ENCODE measurements around the gene NAA50.

Gene NAA50

DNA sequence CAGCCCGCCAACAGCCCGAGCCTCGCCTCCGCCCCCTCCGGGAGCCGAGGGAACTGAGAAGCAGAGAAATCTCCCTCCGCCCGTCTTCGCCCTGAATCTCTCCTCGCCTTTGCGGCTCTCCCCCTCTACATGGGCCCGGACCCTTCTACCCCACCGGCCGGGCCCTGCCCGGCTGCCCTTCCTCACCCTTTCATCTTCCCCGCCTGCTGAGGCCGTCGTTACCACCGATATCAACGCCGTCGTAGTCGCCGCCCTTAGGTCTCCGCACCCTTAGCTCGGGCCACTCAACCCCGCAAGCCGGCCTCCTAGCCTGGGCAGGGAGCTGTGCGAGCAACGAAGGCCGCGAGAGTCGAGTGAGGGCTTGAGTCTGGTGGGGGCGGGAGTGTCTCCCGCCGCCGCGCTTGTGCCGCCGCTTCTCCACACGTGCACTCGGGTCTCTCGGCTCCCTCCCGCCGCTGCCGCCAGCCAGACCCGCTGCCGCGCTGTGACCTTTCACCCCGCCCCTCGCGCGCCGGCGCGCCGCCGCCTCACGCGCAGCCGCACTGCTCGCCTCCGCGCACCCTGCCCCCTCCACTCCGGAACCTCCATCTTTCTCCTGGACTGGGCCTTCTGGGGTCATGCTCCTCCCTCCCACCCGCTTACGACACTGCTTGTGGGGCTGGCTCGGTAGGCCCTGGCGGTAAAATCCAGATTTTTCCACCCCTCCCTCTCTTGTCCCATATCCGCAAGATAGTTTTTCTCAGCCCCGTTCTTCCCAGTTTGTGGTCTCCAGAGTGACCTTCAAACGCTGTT is at the start of gene NAA50:
Gene NAA50 (minus strand): TSS at position 494 of the 792 bp plus-strand sequence. CDS start 300 bp downstream, at position 194.
- DNase-seq: peak; percentile 92 to 93

DNA sequence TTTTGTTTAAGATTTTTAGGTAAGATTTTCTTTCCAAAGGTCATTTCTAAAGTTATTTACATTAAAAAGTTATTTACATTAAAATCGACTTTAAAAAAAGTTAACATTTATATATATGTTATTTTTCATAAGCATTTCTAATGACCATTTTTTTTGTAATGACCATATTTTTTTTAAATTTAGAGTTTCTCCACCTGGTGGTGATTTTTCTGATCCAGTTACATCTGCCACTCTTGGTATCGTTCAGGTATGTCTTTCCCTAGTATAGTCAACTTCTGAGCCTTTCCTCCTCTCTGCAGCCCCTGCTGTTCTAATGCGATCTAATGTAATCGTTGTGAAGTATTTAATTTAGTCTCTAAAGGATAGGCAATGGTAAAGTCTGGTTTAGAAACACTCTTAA is 49.6 kb upstream of the NAA50 start:
- no peak for DNase-seq

DNA sequence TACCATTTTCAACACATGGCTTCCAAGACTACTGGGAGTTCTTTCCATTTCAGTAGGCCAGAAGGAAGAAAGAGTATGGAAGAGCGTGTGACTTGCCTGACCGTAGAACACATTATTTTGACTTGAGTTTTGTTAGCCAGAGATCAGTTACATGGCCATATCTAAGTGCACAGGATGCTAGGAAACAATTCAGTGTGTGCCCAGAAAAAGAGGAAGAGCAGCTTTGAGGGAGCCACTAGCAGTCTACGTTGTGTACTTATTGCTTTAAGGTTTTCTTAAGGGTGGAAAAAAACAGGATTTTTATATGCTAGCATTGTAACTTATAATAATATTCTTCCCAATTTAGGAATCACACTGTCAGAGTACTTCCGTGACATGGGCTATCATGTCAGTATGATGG is 48.5 kb upstream of the NAA50 start:
- no peak for DNase-seq

DNA sequence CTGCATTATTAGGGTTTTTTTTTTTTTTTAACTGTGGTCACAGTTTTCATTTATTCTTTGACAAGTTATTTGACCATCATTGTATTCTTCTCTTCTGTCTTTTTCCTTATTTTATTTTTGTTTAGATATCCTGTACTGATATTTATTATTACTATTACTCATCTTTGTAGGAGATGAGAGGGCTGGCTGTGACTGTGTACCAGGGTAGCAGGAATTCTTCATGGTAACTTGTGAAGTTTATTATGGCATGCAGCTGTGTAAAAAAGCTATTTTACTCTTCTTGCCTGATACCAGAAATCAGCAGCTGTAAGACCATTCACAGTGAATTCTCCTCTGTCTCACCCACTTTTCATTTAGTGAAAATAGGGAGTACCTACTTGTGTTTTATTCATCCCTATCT is 45.3 kb upstream of the NAA50 start:
- no peak for DNase-seq

DNA sequence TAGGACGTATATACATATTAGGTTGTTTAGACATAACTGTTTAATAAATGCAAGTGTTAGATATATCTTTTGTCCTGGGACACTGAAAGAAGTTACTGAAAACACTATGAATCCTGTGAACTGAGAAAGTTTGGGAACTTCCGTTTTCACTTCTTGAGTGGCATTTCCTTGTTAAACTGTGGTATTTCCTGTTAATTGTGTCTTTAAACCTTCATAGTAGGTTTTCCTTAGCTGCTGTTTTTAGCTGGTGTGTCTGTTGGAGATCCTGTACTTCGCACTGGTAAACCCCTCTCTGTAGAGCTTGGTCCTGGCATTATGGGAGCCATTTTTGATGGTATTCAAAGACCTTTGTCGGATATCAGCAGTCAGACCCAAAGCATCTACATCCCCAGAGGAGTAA is 37.9 kb upstream of the NAA50 start:
- DNase-seq: no peak

DNA sequence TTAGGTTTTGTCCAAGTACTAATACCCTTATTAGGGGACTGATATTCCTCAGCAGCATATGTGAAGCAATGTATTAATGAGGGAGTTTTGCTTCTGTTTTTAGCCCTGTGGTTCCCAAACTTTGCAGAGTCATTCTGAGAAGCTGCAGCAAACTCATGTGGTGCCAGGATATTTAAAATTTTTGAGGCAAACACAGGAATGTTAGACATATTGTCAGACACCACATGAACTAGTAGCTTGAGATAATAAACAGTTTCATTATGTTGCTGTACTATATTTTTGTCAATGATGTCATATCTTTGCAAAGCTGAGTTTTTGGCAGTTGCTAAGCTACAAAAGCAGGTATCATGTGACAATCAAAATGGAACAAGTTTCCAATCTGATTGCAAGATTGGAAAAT is 37.4 kb upstream of the NAA50 start:
- no peak for DNase-seq

DNA sequence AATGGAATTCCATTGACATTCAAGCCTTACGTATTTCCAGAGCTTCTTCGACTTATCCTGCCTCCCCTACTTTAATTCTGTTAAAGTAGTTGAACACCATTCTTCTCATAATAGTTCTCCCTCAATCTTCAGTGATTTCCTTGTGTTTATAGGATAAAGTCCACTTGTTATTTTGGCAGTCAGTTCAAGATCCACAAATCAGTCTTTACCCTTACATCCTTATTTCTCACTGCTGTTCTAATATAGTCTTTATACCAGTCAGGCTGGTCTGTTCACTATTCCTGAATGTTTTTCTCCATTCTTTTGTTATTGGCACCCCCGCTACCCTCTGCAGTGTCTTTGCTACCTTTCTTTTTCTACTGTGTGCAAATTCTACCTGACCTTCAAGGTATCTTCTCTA is 30.5 kb upstream of the NAA50 start:
- no peak for DNase-seq

DNA sequence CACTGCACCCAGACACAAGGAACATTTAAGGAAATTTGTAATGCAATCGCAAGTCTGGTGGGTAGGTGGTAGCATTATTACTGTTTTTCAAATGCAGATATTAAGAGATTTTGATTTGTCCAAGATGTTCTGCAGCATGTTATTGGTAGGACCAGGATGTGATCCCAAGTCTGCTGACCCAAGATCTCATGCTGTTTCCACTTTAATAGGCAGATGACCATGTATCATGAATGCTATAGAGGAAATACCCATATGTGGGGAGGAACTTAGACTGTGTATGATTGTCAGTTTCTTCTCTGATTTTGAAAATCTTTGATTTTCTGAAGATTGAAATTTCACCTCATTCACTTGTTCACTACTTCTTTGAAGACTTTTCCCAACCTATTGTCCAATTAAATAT is 29.5 kb upstream of the NAA50 start:
- DNase-seq: no peak

DNA sequence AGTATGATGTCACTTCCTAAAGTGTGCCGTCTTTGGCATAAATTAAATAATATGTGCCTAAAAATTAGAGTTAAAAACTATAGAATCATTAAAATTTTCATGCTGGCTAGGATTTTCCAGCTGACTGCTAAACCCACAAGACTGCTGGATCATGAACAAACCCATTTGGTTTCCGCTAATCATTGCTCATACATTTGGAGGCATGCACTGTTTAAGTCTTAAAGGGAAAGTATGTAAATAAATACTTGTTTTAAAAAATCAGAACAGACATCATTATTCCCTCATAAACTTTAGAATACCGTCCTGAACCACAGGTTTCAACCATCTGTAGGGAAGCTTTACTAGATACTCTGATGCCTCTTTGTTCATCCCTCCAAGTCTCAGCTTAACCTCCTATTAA is 27.3 kb upstream of the NAA50 start:
- no peak for DNase-seq

DNA sequence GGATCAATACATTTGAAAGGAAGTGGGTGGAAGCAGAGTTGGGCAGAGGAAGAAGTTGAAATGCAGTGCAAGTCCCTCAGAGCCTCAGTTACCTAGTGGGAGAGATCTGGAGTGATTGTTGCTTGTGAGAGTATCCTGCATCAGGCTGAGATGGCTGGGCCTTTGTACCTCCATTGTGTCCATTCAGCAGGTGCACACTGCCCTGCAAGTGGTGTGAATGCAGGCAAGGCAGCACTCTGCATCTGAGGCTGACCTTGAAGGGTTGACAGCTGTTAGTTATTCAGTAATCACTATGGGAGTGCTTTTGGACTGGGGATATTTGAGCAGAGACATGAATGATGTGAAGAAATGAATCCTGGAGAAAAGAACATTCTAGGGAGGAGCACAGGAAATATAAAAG is 25.9 kb upstream of the NAA50 start:
- no peak for DNase-seq

DNA sequence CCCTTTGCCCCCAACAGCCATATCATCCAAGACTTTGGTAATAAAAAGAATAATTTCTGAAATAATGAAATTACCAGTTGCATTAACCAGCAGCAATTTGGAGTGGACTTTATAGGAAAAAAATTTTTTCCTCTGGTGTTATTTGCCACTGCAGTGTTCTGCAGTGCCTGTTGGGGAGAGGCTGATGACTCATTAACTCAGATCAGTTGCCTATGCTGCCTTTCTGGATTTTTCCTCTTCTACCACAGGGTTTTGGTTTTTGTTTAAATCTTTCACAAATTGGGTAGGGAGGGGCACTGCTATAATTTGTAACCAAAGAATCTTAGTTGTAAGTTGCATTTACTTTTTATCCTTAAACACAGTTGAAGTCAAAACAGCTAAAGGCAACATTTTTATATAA is 23.5 kb upstream of the NAA50 start:
- no peak for DNase-seq

DNA sequence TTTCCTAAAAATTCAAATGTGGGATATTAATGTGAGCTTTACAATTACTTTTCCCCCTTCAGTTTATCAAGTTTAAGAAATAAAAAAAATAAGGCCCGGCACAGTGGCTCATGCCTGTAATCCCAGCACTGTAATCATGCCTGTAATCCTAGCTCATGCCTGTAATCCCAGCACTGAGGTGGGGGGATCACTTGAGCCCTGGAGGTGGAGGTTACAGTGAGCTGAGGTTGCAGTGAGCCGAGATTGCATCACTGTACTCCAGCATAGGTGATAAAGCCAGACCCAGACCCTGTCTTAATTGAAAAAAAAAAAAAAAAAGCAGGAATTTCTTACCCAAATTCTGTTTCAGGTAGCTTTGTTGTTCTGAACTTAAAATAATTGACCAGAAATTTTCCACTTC is 18.6 kb upstream of the NAA50 start:
- DNase-seq: no peak

DNA sequence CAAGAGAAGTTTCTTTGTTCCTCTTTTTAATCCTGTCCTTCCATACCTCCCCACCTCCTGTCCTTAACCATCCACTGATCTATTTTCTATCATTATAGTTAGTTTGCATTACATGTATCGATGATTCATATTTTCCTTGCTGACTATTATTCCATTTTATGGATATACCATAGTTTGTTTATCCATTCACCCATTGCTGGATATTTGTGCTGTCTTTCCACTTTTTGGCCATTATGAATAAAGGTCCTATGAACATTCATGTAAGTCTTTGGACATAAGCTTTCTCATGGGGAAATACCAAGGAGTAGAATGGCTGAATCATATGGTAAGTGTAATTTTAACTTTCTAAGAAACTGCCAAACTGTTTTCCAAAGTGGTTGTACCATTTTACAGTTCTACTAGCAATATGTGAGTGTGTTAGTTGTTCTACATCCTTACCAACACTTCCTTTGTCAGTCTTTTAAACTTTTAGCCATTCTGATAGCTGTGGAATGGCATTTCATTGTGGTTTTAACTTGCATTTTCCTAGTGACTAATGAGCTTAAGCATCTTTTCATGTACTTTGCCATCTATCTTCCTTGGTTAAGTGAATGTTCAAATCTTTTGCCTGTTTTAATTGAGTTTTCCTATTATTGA is 12.5 kb upstream of the NAA50 start:
- DNase-seq: no peak

DNA sequence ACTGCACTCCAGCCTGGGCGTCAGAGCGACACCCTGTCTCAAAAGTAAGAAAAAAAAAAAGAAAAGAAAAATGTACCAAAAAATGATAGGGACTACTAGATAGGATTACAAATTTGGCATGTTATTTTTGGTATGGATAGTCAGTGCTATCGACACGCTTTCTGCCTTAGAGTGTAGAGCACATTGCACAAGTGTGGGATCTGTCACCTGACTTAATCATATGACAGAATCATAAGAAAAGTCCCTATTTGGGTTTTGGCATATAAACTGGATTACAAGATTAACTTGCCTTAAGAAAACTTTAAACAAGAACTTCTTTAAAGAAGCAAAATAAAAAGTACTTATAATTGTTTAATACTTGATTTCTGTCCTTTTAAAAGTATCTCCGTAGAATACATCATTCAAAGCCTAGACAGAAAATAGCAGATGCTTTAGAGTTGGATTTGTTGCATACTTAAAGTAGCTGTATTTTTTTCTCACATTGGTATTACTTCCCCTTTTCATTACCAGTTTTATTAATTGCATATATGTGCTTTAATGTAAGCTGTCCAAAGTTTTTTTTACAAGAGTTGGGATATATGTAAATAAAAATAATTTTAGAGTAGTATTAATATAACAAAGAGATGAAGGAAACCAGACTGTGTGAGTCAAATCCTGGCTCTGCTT is 8.6 kb upstream of the NAA50 start:
- no peak for DNase-seq

DNA sequence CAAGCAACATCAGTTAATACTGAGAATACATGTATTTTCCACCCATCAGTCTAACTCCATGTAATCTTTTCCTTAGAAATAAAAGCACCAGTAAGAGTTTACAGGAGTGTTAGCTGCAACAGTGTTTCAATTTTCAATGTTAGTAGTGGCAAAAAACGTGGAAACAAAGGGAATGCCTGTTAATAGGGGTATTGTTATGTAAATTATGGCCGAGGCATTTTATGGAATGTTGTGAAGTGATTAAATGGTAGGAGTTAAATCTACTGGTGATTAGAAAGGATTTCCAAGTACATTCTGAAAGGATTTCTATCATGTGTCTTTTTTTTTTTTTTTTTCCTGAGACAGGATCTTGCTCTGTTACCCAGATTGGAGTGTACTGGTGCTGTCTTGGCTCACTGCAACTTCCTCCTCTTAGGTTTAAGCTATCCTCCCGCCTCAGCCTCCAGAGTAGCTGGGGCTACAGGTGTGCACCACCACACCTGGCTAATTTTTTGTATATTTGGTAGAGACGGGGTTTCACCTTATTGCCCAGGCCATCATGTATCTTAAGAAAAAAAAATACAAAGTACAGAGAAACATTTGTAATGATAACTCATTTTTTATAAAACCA is 7.4 kb upstream of the NAA50 start:
- DNase-seq: no peak

DNA sequence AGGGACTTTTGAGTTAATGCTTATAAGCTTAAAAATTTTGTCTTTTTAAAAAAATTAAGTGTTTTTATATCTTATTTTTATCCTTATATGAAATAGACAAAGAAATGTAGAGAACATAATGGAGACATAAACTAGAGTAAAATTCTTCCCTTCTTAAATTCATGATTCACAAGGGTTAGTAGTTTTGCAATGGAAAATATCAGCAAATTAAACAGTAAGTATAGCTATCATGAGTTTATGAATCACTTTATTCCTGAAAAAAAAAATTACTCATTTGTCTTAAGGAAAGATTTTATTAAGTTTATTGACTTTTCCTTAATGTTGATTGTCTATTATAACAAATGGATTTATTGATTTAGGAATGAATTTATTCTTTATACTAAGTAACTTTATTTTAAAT is 5.1 kb upstream of the NAA50 start:
- no peak for DNase-seq

DNA sequence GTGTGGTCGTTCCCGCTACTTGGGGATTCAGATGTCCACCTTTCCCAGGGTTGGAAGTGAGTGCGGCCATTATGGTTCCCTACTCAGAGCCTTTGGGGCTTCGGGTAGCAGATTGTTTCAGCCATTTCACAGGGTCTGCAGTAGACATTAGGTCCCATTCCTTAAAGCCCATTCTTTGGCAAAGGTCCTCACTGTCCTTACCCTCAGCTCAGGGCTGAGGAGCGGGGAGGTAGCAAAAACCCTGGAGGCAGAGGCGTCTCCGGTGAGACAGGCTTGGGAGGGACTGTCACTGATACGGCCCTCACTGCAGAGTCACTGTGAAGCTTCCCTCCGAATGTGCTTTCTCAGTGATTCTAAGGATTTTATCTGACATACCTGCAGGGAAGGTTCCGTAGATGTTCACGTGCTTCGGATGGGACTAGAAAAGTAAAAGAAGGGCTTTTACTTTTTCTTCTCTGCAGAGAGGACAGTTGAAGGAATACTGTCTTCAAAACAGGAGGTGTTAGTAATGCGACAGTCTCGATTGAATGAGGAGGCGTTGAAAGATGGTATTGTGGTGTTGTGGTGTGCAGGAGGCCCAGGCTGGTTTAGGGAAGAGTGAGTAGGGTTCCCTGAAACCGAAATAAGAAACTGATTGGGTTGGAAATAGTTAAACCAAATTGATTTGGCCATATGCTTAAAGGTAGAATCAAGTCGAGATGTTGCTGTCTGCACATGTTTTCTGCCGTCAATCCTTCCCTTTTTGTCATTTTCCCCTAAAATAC is 1.4 kb upstream of the NAA50 start:
- DNase-seq: peak; percentile 13 to 18

DNA sequence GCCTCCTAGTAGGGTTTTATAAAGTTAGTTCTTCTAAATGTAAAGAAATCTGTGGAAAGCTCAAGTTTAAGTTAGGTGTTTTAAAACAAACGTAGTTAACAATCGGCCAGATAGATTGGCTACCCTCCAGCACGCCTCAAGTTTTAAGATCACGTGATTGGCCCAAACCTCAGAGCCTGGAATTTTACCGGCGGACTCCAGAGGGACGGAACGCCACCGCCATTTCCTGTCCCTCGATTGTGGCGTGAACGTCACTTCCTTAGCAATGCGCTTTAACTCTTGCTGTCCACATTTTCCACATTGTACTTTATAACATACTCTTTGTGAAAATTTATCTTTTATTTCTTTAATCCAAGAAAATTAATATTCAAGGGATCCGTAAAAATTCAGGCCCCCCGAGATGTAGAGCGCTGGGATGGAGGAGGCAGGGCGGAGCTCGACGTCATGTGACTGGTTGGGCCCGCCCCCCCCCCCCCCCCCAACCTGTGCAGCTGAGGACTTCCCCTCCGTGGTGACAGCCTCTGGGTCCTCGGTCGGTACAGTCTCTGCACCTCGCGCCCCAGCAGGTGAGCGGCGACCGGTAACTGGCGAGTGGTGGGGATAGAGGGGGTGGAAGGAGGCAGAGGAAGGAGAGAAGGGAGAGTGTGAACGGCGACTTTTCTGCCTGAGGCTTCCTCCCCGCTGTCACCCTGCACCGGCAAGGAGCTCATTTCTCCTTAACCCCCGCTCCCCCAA is 666 bp upstream of the NAA50 start, which contains the start of gene ATP6V1A:
Gene ATP6V1A (plus strand): TSS at position 488 of the 735 bp plus-strand sequence. CDS start 31,719 bp downstream, outside the sequence.
- DNase-seq: peak; percentile 68 to 75

DNA sequence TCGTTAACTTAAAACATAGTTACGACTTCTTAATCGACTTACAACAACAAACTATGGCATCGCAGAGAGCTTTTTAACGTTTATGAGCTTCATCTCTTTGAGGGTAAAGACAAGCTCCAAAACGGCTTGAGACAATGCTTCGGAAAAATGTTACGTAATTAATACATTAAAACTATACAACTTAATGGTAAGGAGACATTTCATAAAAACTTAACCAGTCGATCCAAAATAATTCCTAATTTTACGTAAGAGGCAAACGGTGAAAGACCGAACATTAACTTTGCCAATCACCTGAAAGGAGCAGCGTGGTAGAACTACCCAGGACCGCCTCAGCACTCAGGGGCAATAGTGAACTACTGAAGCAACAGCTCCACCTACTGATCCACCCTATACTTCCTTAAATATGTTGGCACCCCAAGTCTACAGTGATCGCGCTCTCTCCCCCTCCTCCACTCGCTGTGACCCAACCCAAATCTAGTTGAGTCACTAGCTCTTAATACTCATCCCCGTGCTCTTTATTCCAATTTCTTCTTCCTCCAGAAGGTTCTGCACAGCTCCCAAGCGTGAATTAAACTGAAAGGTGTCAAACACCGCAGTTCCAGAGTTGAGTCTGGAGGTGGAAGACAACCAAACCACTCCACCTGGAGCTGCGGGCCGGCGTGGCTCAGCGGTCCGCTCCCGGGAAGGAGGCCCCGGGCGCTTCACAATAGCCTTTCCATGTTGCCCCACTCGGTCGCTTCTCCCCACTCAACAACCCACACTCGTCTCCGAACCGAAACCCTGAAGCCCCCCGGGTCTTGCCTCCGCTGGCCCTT is 901 bp downstream of the NAA50 start:
- peak; percentile 76 to 82 for DNase-seq

DNA sequence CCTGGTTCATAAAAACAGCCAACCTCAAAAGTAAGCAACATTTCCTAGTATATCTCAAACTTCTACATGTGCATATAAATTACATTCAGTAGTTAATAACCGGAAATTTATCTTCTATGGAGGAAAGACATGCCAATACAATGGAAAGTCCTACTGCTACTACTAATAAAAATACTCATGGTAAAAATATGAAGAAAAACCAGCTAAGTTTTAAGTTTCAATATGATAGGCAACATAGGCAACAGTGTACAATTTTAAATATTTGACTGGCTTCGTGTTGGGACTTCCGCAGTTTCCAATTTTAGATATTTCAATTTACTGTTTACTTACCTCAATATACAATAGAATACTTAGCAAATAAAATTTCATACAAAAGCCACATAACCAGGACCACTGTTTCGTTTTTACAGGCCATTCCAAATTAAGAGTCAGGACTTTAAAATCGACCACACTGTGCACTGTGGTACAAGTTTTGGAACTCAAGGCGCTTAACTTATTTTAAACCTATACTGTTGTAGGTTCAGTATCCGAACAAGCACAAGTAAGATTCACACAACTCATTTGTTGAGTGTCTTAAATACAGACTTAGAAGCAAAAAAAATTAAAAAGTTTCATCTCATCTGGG is 2.9 kb downstream of the NAA50 start:
- DNase-seq: no peak

DNA sequence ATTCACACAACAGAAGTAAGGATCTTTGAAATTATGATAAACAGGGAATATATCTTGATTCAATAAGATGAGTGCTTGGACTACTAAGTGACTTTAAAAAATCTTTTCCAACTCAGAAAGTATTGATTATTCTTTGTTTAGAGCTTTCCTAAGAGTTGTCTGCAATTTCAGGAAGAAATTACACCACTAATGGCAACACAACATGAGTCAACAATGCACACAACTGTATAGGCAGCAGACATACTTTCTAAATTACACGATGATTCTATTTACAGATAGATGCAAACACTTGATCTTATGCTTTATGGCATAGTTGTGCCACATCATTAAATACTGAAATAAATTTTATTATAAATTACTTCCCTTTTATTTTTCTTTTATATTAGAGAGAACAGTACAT is 4.4 kb downstream of the NAA50 start:
- no peak for DNase-seq

Measured in activated CD4-positive, alpha-beta T cell treated with anti-CD3 and anti-CD28 coated beads, Interleukin-2, amount 50 U/mL, for 4 hours (primary cell).